ENCODE measurements around the gene KIAA0232.
"Not testable (repeated sequence)": the region's sequence is repeated elsewhere in the genome, so short reads cannot be mapped to it uniquely, and the experiment has no call there.

Gene KIAA0232

DNA sequence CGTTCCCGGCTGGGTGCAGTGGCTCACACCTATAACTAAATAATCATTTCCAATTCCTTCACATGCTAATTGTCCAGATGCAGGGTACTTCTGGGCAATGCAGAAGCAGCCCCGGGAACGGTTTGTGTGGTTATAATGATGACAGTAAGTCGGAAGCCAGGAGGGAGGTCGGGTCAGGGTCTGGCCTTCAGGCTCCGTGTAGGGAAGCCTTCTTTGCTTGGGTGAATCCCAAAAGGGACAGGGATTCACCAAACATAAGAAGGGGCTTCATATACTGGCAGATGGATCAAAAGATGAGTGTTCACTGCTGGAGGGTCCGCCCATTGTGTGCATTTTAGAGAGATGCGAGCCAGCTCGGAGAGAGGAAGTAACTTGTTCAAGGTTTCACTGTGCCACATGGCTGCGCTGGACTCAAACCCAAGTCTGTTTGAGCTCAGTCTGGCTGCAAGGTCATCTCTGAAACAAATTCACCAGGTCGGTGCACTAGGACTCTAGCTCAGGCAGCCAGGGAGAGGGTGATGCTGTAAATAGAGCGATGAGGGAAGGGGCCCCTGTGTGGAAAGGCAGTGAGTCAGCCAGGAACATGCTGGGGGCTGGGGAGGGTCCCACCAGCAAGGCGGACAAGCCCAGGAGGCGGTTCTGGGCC is 4.8 kb upstream of the KIAA0232 start:
- DNase-seq: no peak

DNA sequence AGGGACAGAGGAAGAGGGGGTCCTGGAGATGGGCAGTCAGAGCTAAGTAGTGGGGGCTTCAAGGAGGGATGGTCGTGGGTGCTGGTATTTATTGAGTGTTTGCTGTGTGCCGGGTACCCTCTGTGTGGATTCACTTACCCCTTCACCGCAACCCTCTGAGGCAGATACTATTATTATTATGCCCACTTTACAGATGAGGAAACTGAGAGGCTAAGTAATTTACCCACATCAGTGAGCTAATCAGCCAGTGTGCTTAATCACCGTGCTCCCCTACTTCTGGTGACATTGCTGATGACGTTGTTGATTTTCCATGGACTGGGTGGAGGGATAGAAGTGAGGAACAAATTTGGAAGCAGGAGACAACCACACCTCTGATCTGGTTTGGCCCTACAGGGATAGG is 4.1 kb upstream of the KIAA0232 start:
- no peak for DNase-seq

DNA sequence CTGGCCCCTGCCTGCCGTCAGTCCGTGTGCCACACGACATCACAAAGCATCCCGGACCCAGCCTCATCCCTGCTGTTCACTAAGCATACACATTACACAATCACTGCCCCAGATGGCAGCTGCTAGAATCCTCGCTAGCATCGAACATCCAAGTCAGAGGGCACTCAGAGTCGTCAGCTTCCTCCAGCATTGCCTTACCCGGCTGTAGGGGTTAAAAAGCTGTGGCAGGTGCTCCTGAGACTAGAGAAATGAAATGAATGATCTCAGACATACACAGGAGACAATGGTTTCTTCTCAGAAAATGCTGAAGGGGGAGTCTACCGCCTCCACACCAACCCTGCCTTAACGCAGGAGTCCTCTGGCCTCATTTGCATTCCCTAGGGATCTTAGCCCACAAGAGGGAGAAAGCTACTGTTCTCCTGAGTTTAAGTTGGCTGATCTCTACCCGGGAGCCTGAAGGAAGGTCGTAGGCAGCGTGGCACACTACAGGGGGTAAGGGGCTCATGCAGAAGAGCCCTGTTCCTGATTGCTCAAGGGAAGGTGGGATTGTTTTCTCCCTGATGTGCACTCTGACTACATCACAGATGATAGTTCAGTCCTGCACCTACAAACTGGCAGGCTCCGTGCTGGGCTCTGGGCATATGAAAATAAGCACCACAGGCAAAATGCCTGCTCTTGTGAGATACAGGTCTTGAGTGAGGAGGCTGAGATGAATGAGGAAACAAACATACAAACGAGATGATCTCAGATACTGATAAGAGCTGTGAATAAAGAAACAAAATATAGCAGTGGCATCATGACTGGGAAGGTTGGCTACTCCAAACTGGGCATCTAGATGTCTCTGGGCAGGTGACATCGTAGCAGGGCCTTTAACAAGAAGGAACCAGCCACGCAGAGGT is 2.6 kb upstream of the KIAA0232 start:
- DNase-seq: no peak

DNA sequence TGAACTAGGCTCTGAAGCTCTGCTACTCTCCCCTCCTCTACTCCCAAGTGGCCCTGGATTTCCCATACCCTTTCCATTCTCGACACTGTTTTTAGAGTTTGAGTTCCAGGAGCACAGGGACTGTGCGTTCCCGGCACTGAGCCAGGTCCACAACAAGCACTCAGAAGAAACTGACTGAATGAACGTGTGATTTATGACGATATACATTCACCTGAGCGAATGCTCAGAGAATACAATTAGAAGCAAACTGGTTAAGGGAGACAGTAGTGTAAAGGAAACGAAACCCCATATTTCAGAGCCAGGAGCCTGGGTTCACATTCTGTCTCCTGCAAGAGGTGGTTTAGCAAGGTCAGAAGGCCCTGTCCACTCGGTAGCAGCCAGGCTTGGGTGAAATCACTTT is 1.4 kb upstream of the KIAA0232 start:
- DNase-seq: no peak

DNA sequence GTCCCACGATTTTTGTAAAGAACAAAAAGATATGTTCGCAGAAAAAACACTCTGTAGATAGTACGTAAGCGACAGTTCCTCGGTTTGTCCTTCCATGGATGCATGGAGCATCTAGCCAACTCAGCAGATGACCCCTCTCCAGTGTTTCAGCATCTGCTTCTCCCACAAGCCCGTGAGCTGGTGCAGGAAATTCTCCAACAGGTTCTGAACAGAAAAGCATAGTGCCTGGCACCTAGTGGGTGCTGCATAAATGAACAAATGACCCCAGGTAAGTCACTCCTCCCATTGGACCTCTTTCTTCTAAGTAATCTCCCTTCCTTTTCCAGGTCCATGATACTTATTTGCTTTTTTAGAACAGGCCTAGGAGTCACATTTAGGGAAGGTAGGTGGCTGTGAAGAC is 966 bp upstream of the KIAA0232 start:
- no peak for DNase-seq

DNA sequence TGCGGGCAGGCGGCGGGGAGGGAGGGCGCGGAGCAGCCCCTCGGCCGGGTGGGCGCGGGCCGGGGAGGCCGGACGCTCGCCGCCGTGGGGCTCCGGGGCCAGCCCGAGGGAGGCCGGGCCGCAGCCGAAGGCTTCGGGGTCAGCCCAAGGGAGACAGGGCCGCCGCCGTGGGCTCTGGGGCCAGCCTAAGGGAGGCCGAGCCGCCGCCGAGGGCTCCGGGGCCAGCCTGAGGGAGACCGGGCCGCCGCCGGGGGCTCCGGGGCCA is 251 bp downstream of the KIAA0232 start:
- no peak for DNase-seq

GRCh38 chr4:6783111-6783981 is 819 bp downstream of the KIAA0232 start:
- DNase-seq: peak; percentile 89

DNA sequence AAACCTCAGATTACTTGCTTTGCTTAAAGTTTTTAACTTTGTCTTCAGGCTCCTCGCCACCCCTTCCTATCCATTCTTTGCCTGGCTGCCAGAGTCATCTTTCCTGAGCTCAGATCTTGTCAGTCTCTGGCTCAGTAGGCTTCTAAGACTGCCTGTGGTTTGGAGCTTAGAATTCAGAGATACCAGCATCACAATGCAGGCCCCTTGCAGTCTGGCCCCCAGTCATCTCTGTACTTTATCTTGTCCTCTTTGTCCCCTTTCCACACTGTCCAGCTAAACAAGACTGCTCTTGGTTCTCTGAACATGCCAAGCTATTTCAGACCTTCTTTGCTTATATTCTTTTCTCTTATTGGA is 3.0 kb downstream of the KIAA0232 start:
- no peak for DNase-seq

GRCh38 chr4:6788123-6788522 is 5.6 kb downstream of the KIAA0232 start:
- DNase-seq: no peak

DNA sequence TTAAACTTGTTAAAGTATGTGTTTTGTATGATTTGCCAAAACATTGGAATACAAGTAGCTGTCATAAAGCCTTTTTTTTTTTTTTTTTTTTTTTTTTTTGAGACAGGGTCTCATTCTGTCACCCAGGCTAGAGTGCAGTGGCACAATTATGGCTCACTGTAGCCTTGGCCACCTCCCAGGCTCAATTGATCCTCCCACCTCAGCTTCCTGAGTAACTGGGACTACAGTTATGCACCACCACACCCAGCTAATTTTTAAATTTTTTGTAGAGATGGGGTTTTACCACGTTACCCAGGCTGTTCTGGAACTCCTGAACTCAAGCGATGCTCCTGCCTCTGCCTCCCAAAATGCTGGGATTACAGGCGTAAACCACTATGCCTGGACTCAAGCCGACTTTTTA is 8.7 kb downstream of the KIAA0232 start:
- DNase-seq: not testable (repeated sequence)

DNA sequence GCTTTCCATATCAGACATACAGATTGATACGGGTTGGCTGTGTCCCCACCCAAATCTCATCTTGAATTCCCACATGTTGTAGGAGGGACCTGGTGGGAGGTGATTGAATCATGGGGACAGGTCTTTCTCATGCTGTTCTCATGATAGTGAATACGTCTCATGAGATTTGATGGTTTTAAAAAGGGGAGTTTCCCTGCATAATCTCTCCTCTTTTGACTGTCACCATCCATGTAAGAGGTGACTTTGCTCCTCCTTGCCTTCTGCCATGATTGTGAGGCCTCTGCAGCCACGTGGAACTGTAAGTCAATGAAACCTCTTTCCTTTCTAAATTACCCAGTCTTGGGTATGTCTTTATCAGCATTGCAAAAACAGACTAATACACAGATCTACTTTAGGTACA is 9.3 kb downstream of the KIAA0232 start:
- DNase-seq: not testable (repeated sequence)

GRCh38 chr4:6794189-6794588 is 11.7 kb downstream of the KIAA0232 start:
- DNase-seq: no peak

DNA sequence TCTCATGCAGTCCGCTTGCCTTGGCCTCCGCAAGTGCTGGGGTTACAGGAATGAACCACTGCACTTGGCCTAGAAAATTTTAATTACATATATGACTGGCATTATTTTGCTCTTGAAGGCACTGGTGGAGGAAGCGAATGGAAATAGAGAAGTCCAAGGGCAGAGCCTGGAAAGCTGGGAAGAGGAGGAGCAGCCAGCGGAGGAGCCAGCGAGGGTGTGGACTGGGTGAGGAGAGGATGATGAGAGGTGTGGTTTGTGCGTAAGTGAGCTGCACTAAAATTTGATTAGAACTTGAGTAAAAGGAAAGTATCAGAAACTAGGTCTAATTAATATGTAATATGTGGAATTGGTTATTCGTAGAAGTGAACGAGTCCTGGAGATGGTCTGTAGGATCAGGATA is 13.3 kb downstream of the KIAA0232 start:
- no peak for DNase-seq

- DNase-seq: not testable (repeated sequence)
Observed at GRCh38 chr4:6797368-6797767, 14.8 kb downstream of the KIAA0232 start.

DNA sequence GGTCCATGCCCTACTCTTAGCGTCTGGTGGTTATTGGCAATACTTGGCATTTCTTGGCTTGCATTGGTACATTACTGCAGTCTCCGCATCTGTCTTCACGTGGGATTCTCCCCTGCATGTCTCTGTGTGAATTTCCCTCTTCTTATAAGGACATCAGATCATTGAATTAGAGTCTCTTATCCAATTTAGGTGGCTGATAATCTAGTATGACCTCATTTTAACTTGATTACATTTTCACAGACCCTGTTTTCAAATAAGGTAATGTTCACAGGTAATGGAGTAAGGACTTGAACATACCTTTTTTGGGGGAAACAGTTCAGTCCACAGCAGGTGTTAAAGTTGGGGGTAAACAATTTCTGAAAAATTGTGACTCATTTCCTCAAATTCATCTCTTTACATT is 16.6 kb downstream of the KIAA0232 start:
- no peak for DNase-seq

GRCh38 chr4:6802025-6802424 is 19.5 kb downstream of the KIAA0232 start:
- DNase-seq: no peak

DNA sequence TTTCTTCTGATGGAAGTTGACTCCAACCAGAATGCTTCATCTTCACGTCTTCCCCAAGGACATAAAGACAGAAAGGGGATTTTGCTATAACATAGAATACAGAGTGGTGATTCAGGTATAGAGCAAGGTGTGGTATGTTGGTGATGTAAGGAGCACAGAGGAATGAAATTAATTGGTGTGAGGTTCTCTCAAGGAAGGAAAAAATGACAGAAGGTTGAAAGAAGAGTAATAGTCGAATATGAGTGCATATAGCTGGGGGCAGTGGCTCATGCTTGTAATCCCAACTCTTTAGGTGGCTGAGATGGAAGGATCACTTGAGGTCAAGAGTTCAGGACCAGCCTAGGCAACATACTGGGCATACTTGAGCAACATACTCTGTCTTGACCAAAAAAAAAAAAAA is 20.1 kb downstream of the KIAA0232 start:
- DNase-seq: no peak

- DNase-seq: no peak
Observed at GRCh38 chr4:6803246-6803645, 20.7 kb downstream of the KIAA0232 start.

- DNase-seq: no peak
Observed at GRCh38 chr4:6804082-6804752, 21.7 kb downstream of the KIAA0232 start.

DNA sequence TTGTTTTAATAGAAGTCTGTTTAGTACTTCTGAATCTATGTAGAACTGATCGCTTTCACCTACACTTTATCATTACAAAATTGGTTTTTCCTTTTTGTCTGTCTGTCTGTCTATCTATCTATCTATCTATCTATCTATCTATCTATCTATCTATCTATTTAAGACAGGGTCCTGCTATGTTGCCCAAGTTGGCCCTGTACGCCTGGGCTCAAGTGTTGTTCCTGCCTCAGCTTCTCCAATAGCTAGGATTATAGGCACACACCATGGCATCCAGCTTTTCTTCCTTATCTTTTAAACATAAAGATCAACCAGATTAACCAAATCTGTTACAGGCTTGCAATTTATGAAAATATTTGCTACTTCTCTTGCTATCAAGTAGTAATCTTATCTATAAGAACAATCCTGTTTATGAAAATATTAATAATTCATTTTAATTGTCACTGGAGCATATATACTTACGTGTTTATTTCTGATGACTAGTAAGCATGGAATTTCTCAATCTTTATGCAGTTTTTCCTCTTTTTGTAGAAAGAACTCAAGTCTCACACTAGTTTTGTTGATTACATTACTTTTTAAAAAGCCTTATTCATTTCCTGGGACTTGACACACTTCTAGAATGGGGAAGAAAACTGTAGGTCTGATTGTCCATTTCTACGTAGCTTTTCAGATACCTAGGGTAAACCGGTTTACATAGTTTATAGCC is 24.5 kb downstream of the KIAA0232 start:
- DNase-seq: no peak

DNA sequence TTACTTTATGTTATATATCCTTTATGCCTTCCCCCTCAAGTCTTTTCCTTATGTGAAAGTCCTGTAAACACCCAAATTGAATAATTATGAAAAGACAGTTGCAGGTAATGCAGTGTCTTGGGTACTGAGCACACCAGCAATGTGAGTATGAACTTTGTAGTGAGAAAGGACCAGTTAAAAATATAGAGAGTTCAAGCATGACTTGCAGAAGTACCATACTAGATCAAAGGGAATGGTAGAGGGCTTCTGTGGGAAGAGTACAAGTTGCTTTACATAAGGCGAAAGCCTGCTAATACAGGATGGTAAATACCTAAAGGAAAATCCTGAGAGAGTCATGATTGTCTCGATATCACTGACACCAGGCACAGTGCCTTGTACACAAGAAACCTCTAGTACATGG is 25.7 kb downstream of the KIAA0232 start:
- DNase-seq: no peak

- no peak for DNase-seq
Observed at GRCh38 chr4:6811165-6811564, 28.6 kb downstream of the KIAA0232 start.

Measured in fibroblast of skin of abdomen (primary cell).